Activated T-helper 9 cell treated with anti-CD3 and anti-CD28 coated beads, Interleukin-2, amount 50 U/mL, for 16 hours (primary cell): ENCODE data around the gene WNT9A.

ENCODE experiments used
- DNase-seq: peaks from one replicate; pipeline ENCODE4 v3.0.0-alpha.2; 2020; ENCODE audit warnings: low read depth

The WNT9A gene

DNA sequence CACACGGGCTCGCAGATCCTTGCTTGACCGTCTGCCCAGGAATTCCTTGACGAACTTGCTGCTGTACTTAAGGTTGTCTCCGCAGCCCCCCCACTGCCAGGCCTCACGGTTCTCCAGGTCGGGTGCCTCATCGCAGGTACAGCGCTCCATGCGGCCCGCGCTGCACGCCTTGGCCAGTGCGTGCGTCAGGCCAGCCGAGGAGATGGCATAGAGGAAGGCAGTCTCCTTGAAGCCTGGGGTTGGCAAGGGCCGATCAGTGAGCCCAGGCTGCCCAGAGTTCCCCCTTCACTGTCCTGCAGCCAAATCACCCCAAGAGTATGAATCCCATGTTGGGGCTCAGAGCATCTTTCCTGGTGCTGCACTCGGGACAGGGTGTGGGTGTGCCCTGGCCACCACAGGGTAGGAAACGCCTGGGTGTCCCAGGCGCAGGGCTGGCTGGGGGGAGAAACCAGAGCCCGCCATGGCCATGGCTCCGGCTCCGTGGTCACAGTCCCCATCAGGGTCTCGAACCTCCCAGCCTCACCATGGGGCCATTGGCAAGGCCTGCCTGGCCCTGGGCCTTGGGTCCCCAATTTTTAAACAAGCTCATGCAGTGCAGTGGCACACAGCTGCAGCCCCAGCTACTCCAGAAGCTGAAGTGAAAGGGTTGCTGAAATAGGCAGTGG is 23.4 kb downstream of the WNT9A start:
- no peak for DNase-seq

DNA sequence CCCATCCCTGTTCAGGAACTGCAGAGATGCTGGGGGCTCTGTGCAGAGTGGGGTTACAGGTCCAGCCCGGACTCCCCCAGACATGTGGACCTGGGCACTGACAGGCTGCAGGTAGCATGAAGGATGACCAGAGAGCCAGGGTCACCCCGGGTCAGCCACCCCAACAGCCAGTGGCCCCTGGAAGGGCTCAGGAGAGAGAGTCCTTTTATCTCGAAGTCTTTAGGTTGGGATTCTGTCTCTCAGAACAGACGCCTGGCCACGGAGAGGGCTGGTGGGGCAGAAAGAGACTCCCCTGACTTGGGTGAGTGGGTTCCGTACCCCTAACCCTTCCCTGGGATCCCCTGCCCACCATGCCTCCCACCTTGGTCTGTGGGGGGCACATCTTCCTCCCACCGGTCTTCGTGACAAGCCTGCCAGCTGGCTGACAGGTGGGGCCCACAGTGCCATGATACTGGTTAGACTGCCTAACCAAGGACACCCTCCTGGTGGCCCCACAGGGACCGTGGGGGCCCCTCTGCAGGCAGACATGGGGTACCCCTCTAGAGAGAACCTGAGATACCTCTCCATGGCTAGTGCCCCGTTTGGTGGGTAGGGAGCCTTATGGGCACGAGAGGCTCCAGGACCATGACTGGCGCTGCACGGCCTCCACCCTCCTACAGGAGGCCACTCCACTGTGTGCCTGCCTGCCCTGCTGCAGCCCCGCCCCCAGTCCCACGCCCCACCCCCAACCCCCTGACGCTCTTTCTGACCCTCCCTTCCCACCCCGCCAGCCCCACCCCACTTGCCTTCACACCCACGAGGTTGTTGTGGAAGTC is 24.2 kb downstream of the WNT9A start:
- no peak for DNase-seq

DNA sequence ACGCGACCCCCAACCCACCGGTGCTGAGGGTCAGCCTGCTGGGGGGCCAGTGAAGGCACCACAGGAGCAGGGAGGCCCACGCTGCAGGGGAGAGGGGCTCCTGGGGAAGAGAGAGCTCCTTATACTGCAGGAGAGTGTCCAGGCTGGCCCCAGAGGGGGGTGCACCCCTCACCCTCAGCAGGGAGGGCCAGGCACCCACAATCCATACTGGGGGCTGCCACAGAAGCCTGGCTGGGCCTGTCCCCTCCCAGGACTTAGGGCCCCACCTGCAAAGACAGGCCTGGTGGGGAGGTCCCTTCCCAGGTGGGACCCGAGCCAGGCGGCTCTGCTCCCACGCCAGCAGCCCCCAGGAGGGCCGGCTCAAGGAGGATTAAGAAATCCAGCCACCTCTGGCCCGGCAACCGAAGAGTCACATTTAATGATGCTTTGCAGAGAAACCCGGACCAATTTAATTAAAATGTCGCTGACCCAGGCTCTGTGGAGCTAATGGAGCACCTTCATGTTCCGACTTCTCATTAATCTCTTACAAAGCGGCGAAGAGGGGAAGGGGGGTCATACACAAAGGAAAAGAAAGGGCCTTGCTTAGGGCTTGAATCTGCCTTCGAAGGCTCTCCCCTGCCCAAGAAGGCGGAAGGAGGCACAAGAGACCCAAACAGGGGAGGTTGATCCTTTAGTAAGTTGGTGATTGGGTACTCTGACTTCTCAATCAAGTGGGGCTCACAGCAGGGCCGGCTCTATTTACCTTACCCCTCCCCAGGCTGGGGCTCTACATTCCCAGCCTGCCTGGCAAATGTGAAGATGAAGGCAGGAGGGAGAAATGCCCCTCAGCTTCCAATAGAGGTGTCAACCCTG is 25.0 kb downstream of the WNT9A start:
- DNase-seq = no peak

DNA sequence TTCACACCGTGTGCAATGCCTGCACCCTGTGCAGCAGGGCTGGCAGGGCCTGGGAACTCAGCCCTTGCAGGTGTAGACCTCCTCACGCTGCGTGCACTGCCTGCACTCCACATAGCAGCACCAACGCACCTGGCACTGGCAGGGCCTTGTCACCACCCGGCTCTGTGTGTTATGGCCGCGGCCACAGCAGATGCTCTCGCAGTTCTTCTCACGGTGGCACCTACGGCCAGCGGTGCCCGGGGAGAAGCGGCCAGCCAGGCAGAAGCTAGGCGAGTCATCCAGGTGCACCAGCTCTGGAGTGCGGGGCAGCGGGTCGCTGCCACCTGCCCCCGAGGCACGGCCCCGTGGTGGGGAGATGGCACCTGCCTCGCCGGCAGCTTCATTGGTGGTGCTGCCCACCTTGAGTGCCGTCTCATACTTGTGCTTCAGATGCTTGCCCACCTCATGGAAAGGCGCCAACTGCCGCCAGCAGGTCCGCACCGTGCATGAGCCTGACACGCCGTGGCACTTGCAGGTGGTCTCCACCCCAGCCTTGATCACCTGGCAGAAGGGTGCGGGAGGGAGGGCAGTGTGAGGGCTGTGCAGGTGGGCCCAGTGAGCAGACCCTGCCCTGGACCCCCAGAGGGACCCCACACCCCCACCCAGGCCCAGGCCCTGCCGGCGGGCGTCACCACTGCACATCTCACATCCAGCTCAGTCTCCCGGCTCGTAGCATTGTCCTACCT is 26.1 kb downstream of the WNT9A start:
- DNase-seq = no peak

DNA sequence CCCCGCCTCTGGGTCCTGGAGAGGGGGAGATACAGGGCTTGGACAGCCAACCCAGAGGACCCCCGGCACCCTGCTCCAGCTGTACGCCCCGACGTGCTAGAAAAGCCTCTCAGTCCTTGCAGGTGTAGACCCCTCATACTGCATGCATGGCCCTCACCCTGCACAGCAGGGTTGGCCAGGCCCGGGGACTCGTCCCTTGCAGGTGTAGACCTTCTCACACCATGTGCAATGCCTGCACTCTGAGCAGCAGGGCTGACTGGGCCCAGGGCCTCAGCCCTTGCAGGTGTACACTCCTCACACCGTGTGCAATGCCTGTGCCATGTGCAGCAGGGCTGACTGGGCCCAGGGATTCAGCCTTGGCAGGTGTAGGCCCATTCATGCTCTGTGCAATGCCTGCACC is 26.8 kb downstream of the WNT9A start:
- DNase-seq = no peak

DNA sequence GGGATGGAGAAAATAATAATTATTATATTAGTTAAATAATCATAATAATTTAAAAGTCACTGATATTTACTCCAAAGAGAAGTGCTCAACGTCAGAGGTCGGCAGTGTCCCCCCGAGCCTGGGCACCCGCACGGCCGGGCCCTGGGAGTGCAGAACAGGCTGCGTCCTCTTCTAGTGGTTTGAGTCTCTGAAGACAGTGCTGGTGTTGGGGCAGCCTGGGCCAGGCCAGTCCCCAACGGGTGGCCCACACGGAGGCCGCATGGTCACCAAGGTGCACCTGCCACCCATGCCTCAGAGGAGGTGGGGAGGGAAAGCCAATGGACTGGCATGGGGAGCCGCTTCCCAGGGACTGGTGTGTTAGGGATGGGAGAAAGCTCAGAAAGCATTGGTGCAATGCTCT is 27.3 kb downstream of the WNT9A start:
- DNase-seq = no peak

DNA sequence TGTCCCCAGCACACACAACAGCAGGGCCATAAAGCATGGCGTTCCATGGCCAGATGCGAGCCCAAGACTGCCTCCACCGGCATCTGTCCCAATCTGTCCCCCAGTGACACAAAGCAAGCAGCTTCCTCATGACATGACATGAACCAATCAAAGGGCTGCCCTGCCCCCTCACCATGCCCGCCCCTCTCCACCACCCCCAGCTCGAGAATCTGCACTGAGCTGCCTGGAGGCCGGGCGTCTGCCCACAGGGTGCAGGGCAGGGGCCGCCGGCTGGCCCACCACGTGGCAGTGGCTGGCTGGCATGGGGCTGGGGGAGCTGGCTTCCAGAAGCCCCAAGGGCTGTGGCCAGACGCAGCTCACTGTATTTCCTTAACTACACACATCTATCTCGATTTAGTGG is 27.8 kb downstream of the WNT9A start:
- DNase-seq = no peak

DNA sequence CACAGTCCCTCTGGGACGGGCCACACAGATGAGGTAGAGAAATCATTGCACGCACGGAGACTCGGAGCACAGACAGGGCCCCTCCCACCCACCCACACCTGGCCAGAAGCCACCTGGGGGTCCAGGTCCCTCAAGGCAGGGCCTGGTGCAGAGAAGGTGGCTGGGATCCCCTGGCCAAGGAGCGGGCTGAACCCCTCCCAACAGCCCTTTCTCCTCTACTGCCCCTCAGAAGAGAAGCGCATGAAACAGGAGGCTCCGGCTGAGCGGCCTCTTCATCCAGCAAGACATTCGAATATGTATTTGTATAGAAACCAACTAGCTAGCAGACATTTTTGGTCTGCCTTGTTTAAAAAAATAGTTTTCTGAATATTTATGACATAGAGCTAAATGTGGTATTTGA is 29.0 kb downstream of the WNT9A start:
- DNase-seq = no peak

DNA sequence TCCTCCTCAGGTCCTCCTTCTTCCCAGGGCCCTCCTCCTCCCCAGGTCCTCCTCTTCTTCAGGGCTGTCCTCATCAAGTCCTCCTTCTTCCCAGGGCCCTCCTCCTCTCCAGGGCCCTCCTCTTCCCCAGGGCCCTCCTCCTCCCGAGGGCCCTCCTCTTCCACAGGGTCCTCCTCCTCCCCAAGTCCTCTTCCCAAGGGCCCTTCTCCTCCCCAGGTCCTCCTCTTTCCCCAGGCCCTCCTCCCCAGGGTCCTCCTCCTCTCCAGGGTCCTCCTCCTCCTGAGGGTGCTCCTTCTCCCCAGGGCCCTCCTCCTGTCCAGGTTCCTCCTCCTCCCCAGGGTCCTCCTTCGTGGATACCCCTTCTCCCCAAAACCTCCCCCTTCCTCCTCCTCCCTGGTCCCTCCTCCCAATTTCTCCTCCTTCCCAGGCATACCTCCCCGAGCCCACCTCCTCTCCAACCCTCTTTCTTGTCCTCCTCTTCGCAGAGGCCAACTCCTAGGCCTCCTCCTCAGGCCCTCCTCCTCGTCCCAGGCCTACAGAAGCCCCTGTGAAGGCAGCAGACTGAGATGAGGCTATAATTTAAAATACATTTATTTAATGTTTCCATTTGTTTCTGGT is 29.5 kb downstream of the WNT9A start:
- no peak for DNase-seq

DNA sequence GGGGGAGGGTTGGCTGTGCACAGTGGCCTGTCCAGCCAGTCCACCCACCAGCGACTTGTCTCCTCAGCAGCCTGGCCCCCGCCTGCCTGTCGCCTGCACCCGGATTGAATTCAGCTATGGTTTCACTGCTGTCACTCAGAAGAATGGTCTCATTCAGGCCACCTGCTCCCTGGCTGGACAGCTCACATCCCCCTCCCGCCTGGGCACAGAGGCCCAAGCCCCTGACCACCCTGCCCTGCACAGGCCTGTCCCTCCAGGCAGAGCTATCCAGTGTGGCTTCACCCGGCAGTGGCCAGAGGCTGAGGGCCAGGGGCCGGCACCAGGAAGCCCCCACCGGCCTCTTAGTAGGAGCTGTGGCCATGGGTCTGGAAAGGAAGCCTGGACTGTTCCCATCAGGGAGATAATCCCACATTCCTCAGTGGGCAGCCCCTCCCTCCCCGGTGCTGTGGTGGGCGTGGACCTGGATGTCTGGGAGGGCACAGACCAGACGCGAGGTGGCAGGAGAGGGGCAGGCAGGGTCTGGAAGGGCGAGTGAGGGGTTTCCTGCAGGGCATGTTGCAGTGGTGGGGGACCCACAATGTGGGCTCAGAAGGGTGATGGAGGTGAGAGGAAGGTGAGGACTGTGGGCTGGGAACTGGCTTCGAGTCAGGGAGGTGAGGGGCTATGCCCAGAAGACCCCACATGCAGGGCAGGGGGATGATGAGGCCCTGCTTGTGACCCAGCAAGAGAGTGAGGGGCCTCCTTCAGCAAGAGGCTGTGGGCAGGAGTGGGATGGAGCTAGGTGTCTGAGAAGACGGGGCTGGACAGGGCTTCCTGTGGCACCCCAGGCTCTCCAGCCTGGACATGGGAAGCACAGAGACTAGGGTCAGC is 30.4 kb downstream of the WNT9A start:
- DNase-seq = no peak

DNA sequence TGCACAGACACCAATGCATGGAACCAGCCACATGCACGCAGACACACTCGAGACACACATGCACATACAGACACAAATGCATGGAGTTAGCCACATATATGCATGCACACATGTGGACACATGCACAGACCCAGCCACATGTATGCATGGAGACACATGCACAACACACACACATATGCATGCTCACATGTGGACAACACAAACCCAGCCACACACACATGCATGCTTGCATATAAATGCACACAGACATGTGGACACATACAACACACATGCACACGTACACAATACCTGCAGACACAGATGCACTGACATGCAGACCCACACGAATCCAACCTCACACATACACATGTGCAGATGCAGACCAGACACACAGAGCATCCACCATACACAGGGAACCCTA is 31.1 kb downstream of the WNT9A start:
- no peak for DNase-seq

DNA sequence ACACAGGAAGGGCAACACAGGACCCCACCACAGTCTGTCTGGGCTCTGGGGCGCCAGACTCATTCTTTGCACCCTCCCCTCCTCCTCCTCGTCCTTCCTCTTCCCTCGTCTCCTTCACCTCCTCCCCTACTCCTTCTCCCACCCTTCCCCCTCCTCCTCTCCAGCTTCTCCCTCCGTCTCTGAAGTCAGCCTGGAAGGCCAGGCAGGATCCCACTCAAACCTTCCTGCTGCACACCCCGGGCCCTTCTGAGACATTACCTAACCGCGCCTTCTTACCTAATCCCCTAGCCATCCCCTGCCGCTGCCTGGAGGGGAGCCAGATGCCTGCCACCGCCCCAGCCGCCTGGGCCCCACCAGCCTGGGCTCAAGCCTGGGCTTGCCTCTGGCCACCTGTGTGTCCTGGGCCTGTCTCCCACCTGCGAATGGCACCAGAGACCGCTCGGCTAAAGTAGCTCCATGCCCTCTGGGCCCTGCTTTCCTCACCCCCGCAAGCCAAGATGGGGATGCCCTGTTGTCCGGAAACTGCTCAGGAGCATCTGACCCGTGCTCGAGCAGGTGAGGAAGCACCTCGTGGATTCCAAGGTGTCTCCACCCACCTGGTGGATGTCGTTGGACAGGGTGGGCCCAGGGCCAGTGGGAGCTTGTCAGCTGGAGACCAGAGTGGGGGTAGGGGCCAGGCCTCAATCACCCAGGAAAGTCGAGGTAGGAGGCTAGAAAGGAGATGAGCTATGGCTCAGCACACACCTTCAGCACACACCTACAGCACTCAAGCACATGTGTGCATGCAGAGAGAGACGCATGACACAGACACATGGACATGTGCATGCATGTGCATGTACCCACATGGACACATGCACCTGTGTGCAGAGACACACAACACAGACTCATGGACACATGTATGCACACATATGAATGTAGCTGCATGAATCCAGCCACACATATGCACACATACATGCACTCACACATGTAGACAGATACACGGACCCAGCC is 31.9 kb downstream of the WNT9A start:
- no peak for DNase-seq

DNA sequence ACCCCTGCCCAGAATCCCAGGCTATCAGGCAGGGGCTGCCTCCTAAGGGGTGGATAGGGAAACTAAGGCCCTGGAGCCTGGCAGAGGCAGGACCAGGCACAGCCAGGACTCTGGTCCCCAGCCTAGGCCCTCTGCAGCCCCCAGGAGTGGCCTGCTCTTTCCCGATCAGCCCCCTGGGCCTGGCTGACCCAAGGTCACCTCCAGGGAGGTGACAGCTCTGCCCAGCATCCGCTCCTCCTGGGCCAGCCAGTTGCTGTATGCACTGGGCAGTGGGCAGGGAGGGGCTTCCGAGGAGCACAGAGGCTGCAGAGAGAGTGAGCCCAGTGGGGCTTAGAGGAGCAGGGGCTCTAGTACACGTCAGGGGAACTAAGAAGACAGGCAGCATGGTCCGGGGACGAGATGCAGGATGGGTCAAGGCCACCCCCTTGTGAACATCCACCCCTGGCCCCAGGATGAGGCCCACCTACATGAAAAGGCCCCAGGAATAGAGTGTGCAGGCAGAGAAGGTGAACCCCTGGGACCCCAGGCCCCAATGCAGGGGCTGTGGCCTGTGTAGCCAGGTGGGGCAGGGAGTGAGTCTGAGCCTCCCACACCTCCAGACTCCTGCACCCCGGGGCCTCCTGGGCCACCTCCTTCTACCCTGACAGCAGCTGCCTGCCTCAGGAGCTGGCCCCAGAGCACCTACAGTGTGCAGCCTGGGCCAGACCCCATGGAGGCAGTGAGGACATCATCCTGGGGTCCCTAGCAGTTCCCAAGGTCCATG is 32.8 kb downstream of the WNT9A start:
- DNase-seq = no peak

DNA sequence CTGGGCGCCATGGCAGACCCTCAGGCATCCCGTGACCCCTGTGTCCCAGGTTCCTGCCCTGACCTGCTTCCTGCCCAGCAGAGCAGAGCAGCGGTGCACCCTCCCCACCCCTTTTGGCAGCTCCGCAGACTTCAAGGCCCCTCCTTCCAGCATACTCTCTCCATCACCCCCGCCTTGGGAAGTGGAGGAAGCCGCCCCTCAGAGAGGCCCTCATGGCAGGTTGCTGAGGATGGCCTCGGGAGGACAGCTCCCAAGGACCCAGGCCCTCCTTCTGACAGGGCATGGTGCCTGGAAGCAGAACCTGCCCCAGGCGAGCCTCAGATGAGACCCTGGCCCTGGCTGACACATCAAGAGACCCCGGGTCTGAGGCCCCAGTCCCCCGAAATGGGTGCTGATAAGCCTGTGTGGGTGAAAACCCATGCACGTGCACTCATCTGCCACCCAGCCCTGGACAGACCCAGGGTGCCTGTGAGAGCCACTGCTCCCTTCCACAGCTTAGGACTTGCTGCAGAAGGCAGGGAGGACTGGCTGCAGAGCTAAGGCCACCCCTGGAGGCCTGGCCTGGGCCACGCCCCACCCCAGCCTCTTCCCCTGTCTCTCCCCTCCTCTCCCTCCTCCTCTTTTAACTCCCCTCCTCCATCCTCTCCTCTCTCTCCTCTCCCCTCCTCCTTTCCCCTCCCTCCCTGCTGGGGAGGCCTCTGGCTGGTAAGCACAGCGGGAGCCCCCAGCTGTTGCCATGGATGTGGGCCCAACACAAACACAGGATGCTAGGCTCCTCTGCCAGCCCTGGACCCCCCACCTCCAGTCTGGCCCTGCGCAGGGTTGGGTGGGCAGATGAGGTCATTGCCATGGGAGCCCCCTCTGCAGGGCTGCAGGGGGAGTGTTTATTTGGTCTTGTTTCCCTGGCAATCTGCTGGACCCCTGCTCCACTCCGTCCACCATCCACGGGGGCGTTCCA is 33.7 kb downstream of the WNT9A start:
- no peak for DNase-seq

DNA sequence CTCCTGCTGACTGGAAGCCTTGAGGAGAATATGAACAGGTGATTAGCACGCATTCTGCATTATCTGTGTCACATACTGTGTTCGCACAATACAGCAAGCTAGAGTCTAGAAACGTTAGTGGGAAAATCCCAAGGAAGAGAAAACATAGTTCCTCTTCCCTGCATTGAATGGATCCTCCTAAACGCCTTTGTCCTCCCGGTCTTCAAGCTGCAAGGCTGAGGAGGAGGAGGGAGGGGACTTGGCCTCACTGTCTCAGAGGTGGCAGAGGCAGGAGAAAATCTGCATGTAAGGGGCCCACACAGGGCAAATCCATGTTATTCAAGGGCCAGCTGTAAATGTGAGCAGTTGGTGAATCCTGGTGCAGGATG is 34.4 kb downstream of the WNT9A start:
- DNase-seq = no peak

DNA sequence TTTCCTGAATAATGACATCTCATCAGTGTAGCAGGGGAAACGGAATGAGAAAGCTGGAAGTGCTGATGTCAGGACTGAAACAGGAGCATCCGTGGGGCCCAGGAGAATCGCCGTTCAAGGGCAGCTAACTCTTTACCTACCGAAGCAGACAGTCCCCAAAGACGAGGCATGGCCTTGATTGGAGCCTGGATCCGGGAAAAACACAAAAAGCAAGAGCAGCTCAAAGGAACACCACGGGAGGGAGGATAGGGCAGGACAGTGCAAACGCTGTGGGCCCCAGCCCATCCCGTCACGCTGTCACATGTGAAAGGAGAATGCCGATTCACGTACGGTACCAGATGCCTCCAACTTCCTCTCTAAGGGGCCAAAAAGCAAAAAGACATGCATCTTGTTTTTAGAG is 34.9 kb downstream of the WNT9A start:
- DNase-seq = no peak

DNA sequence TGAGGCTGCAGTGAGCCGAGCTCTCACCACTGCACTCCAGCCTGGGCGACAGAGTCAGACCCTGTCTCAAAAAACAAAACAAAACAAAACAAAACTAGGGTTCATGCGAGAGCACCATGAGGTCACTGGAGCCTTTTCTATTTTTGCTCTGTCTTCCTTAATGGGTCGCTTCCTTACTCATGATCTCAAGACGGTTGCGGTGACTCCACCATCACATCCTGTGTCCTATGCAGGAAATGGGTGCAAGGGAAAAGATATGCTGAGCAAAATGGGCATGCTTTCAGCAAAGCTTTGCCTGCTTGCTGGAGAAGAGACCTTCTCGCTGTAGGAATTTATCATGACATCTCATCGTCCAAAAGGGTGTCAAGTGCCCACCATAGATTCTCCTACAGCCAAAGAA is 36.4 kb downstream of the WNT9A start:
- no peak for DNase-seq
